HepG2 (cell line): ENCODE measurements around the gene MXRA8. TPM values are rescaled to one million over a fixed set of nuclear protein-coding genes. Genes with fewer than 3 reads are reported as not detected.
A peak's percentile ranks its signal among the peaks of the same experiment; 100 is the strongest.

Source experiments
- ATAC-seq: fragments of 200-7000 bp; cut with Tn5 transposase; 3 replicates; pipeline ENCODE4 v1.9.1; 2020; ENCODE audit warnings: mild to moderate bottlenecking, moderate library complexity
- BruUV-seq: library from RNA; stranded (reverse); fragments of 400-500 nt; replicated peaks from 2 replicates; lab custom pipeline; 2021; lab: Mats Ljungman, UMichigan
- CTCF ChIA-PET: fragments of 300-600 bp; formaldehyde crosslinking; extraction: SDS; loops from one replicate; lab custom pipeline; 2021; ENCODE audit warnings: low total read pairs, inconsistent platforms, low intra/inter-chr PET ratio; lab: Yijun Ruan, JAX
- POLR2A ChIA-PET: fragments of 350-600 bp; sonication (Branson Sonifier 250); formaldehyde crosslinking; loops from one replicate; lab custom pipeline; 2020; ENCODE audit warnings: antibody characterized with exemption, inconsistent platforms; lab: Yijun Ruan, JAX
- DNase-seq: peaks from one replicate; pipeline ENCODE4 v3.0.0-alpha.2; 2015; ENCODE audit warnings: low spot score
- FAIRE-seq: peaks from 3 replicates; lab custom pipeline; 2011; peaks lifted over from hg19 to GRCh38; lab: Jason Lieb, UNC
- H2AFZ ChIP-seq: one replicate; pipeline ENCODE4 v1.6.1; 2011; ENCODE audit warnings: low read length, inconsistent platforms
- H3K27ac ChIP-seq: fragments of 300-600 bp; 3 replicates; pipeline ENCODE4 v1.8.0; 2011; ENCODE audit warnings: mixed run types, mild to moderate bottlenecking, mixed read lengths, low read length, inconsistent platforms; ENCODE audit not compliant: insufficient read depth; ENCODE audit errors: extremely low read length
- H3K27me3 ChIP-seq, 2 experiments: fragments of 200-600 bp in 1 of 2; 2 replicates in 1 of 2; 3 replicates in 1 of 2; pipeline versions ENCODE4 v1.6.0 to v1.8.0; 2011; ENCODE audit warnings: low read length in 2 of 2, mild to moderate bottlenecking in 2 of 2, moderate library complexity in 2 of 2, inconsistent platforms in 1 of 2; ENCODE audit not compliant: insufficient read depth in 2 of 2, control insufficient read depth in 1 of 2
- H3K36me3 ChIP-seq, 2 experiments: fragments of 200-600 bp in 1 of 2; replicated peaks in 1 of 2; 2 replicates in 1 of 2; 3 replicates in 1 of 2; pipeline versions ENCODE4 v1.5.1 to v1.8.0; 2011; ENCODE audit warnings: low read length in 2 of 2, inconsistent platforms in 1 of 2; ENCODE audit not compliant: insufficient read depth in 2 of 2, control insufficient read depth in 1 of 2
- H3K4me1 ChIP-seq: 2 replicates; pipeline ENCODE4 v1.5.1; 2012; ENCODE audit warnings: low read length, inconsistent platforms; ENCODE audit not compliant: insufficient read depth
- H3K4me2 ChIP-seq: 2 replicates; pipeline ENCODE4 v1.6.0; 2011; ENCODE audit warnings: low read depth, low read length, inconsistent platforms
- H3K4me3 ChIP-seq, 3 experiments: fragments of 200-600 bp in 1 of 3; sonication (generic), shearing (Covaris generic) in 1 of 3; replicated peaks in 1 of 3; 2 replicates each; pipeline ENCODE4 v1.5.1; 2011 to 2016; ENCODE audit warnings: low read length in 3 of 3, inconsistent platforms in 2 of 3, low read depth in 2 of 3, mild to moderate bottlenecking in 2 of 3, control low read depth in 1 of 3, mixed read lengths in 1 of 3; ENCODE audit not compliant: insufficient read depth in 1 of 3
- H3K79me2 ChIP-seq: one replicate; pipeline ENCODE4 v1.6.1; 2011; ENCODE audit warnings: low read length, inconsistent platforms; ENCODE audit not compliant: insufficient read depth
- H3K9ac ChIP-seq: 2 replicates; pipeline ENCODE4 v1.6.0; 2011; ENCODE audit warnings: mild to moderate bottlenecking, low read depth, low read length, inconsistent platforms; ENCODE audit not compliant: insufficient read depth
- H3K9me3 ChIP-seq: 2 replicates; pipeline ENCODE4 v1.5.1; 2012; ENCODE audit warnings: mild to moderate bottlenecking, low read length
- H4K20me1 ChIP-seq: 2 replicates; pipeline ENCODE4 v1.6.0; 2011; ENCODE audit warnings: inconsistent platforms, mild to moderate bottlenecking, low read length, moderate library complexity; ENCODE audit not compliant: insufficient read depth
- CCAR2 ChIP-seq: fragments of 200-400 bp; formaldehyde crosslinking; optimal IDR thresholded peaks from 2 replicates; pipeline ENCODE3; 2018; ENCODE audit warnings: low read depth, mild to moderate bottlenecking, low read length, moderate library complexity
- CENPT ChIP-seq: sonication (generic); formaldehyde crosslinking; IDR thresholded peaks from 2 replicates; pipeline ENCODE4 v1.8.0; 2022; ENCODE audit warnings: low read depth, mild to moderate bottlenecking, moderate library complexity, missing genetic modification reagents
- HCFC1 ChIP-seq: fragments of 150-350 bp; IDR thresholded peaks from 2 replicates; pipeline ENCODE4 v1.6.1; 2014; ENCODE audit warnings: low read depth, low read length
- HOXA7 ChIP-seq: sonication (generic); formaldehyde crosslinking; IDR thresholded peaks from 2 replicates; pipeline ENCODE4 v1.8.1; 2022; ENCODE audit warnings: mild to moderate bottlenecking, missing genetic modification reagents, moderate library complexity
- KDM5A ChIP-seq: fragments of 200-600 bp; sonication (generic); IDR thresholded peaks from 2 replicates; pipeline ENCODE4 v1.7.0; 2018; ENCODE audit warnings: antibody characterized with exemption, mild to moderate bottlenecking, low read length, borderline replicate concordance
- KDM5B ChIP-seq: sonication (generic); formaldehyde crosslinking; IDR thresholded peaks from 2 replicates; pipeline ENCODE4 v1.4.0; 2020; ENCODE audit warnings: missing genetic modification reagents, mild to moderate bottlenecking, borderline replicate concordance
- ZKSCAN1 ChIP-seq: fragments of 150-350 bp; IDR thresholded peaks from 2 replicates; pipeline ENCODE4 v1.6.1; 2014; ENCODE audit warnings: low read length
- ZKSCAN8 ChIP-seq: IDR thresholded peaks from 2 replicates; pipeline ENCODE4 v1.6.1; 2016; ENCODE audit warnings: borderline replicate concordance, missing genetic modification reagents, missing compliant biosample characterization
- ZNF83 ChIP-seq: sonication (generic); formaldehyde crosslinking; IDR thresholded peaks from 2 replicates; pipeline ENCODE4 v1.4.0; 2020; ENCODE audit warnings: missing genetic modification reagents, mild to moderate bottlenecking, borderline replicate concordance
- ZNF879 ChIP-seq: sonication (generic); formaldehyde crosslinking; IDR thresholded peaks from 2 replicates; pipeline ENCODE4 v1.8.1; 2023; ENCODE audit warnings: missing genetic modification reagents
- ZNF891 ChIP-seq: sonication (generic); formaldehyde crosslinking; IDR thresholded peaks from 2 replicates; pipeline ENCODE4 v1.5.0; 2020; ENCODE audit warnings: mild to moderate bottlenecking, missing genetic modification reagents
- ZZZ3 ChIP-seq: sonication (generic); formaldehyde crosslinking; IDR thresholded peaks from 2 replicates; pipeline ENCODE4 v1.4.0; 2020; ENCODE audit warnings: missing genetic modification reagents, mild to moderate bottlenecking, borderline replicate concordance
- WGBS: methylation state at CpG from one replicate; pipeline ENCODE4 v1.1.6; 2017; ENCODE audit warnings: low lambda C conversion rate; 5-methylcytosine and 5-hydroxymethylcytosine counted together
- in situ Hi-C: cut with HindIII; loops from 2 replicates; pipeline ENCODE4 v1.10.0; 2017; ENCODE audit warnings: low pct_unique_long_range_greater_than_20kb; ENCODE audit not compliant: extremely low pct_ligation_motif_present
- intact Hi-C: fragments of 100-400 bp; cut with micrococcal nuclease; formaldehyde crosslinking; loops from one replicate; pipeline ENCODE4 v1.10.0; 2022; ENCODE audit not compliant: unreplicated experiment
- polyA plus RNA-seq, 8 experiments: library from polyadenylated mRNA; depleted of rRNA in 3 of 8; stranded (reverse) in 7 of 8; unstranded in 1 of 8; fragments of >200 nt; fragmentation: Illumina TruSeq in 4 of 8; extraction: Trizol in 4 of 8; gene quantifications; 2 replicates each; pipeline versions ENCODE4 v1.2.1 to v1.2.3, GENCODE V29; 2011 to 2016; ENCODE audit warnings: low read depth in 4 of 8, missing spikeins in 1 of 8, mixed read lengths in 1 of 8; ENCODE audit not compliant: insufficient read depth in 1 of 8
- total RNA-seq, 5 experiments: library from RNA; depleted of rRNA; stranded (reverse); fragments of >200 nt; fragmentation: Illumina TruSeq; extraction: Trizol; gene quantifications; 2 replicates each; pipeline ENCODE4 v1.2.3, GENCODE V29; 2016; ENCODE audit warnings: low read depth in 1 of 5
- TF ChIP-seq, protein P1 (sequence below): sonication (generic); formaldehyde crosslinking; IDR thresholded peaks from 2 replicates; pipeline ENCODE4 v1.9.0; 2021; ENCODE audit warnings: missing genetic modification reagents, borderline replicate concordance
- TF ChIP-seq, protein P2 (sequence below): sonication (generic); formaldehyde crosslinking; IDR thresholded peaks from 2 replicates; pipeline ENCODE4 v1.4.0; 2020; ENCODE audit warnings: missing genetic modification reagents, borderline replicate concordance

MXRA8 gene
- total and polyA plus RNA-seq, 2 of the 13 experiments (the other 11 are each of a cell fraction or from before 2014, with no cell fraction given): 19.8 to 44.8 TPM

DNA sequence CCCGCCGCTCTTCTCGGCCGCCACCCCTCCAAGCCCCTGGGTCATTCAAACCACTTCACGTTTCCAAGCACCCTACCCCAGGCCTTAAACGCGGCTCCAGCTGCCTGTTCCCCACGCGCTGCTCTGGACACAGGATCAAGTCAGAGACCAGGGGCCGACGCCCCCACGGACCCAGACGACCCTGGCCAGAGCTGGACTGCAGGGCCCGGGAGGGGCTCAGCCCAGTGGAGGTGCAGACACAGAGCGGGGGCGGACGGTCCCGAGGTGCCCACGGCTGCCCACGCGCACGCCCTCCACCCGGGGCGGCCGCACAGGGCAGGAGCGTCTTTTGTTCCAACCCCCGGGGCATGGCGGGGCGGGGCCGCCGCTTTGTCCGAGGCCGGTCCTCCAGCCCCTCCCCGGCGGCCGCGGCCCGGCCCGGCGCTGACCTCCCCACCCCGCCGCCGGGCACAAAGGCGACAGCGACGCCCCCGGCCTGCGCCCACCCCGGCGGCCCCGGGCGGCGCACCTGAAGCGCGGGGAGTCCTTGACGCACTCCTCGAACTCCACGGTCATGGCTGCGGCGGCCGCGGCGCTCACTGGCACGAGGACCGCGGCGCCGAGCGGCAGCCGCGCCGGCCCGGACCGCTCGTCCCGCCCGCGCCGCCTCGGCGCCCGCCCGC, 51.0 kb downstream of the MXRA8 start (continued):
- TF ChIP-seq ZNF891 (CRISPR knock-in tag) (peak; percentile 52; the same call in 1 of the 2 replicates), CENPT (CRISPR knock-in tag) (peak; percentile 23; the same call in 1 of the 2 replicates), KDM5A (0 out of 2 replicates have a peak, but pooled peaks have one; percentile 7), HCFC1 (no peak)
- TF ChIP-seq, all 625 proteins: peak for 22

DNA sequence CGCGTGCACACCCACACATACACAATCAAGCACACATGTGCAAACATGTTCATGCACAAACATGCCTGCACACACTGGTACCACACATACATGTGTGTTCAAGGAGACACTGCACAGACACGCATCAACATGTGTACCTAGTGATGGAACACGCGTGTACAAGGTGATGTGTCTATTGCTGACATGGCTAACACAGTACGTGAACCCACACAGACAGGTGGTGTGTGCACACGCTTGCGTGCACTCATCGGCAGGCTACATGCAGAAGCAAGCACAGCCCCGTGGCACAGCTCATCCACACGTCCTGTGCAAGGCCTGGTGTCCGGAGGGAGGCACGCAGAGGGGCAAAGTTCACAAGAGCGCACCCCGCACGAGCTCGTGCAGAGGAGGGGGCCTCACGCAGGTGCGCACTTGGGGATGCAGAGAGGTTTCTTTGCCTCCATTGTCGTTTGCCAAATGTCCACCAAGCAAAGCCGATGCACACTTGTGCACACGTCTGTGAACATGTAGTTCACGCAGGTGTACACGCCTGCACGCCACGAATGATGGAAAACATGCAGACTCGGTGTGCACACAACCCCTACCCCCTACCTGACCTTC, 51.6 kb downstream of the MXRA8 start:
- Histone ChIP-seq H3K27ac (peak overlapping the region; percentile 79), H3K36me3 (peaks cover 4 to 15% of the 10 kb centered on the region in 2 experiments; a peak in 1 of 5 replicates), H3K79me2 (peaks cover 15% of the 10 kb centered on the region), H3K4me3 (peak overlapping the region; percentile 77 to 93 (median 91)), H4K20me1 (no peaks in the 10 kb centered on the region; the same call in 1 of the 2 replicates), H3K27me3 (no peaks in the 10 kb centered on the region), H3K4me1 (peaks cover 37% of the 10 kb centered on the region), H3K9ac (peak overlapping the region; percentile 88), H3K4me2 (peak overlapping the region; percentile 98), H2AFZ (no peak overlapping the region), H3K9me3 (no peaks in the 10 kb centered on the region)
- peak; percentile 75 for FAIRE-seq
- in situ Hi-C loops (no loop called here), intact Hi-C loops (no loop called here)
- CTCF ChIA-PET: no interaction called here
- peak; percentile 2 for ATAC-seq
- 20% methylated on average over 2 of the region's 27 CpGs for WGBS
- TSS peak; percentile 52 for BruUV-seq
- DNase-seq: peak; percentile 60
- POLR2A ChIA-PET: interaction anchor here (0.7 to 1.0 kb wide), 5 partner anchors 33 to 178 kb away, joined by 3 to 4 read pairs (median 3); partner anchors contain the start of genes ANKRD65 and UBE2J2
- no peak for TF ChIP-seq ZNF83 (CRISPR knock-in tag)
- peak; percentile 48; the same call in 1 of the 2 replicates for TF ChIP-seq KDM5B (CRISPR knock-in tag)
- TF ChIP-seq HOXA7 (CRISPR knock-in tag): 0 out of 2 replicates have a peak, but pooled peaks have one; percentile 35
- TF ChIP-seq ZKSCAN1: no peak
- no peak for TF ChIP-seq ZNF879 (CRISPR knock-in tag)
- no peak for TF ChIP-seq ZZZ3 (CRISPR knock-in tag)
- no peak for TF ChIP-seq ZKSCAN8 (CRISPR knock-in tag)
- TF ChIP-seq, protein P1, sequence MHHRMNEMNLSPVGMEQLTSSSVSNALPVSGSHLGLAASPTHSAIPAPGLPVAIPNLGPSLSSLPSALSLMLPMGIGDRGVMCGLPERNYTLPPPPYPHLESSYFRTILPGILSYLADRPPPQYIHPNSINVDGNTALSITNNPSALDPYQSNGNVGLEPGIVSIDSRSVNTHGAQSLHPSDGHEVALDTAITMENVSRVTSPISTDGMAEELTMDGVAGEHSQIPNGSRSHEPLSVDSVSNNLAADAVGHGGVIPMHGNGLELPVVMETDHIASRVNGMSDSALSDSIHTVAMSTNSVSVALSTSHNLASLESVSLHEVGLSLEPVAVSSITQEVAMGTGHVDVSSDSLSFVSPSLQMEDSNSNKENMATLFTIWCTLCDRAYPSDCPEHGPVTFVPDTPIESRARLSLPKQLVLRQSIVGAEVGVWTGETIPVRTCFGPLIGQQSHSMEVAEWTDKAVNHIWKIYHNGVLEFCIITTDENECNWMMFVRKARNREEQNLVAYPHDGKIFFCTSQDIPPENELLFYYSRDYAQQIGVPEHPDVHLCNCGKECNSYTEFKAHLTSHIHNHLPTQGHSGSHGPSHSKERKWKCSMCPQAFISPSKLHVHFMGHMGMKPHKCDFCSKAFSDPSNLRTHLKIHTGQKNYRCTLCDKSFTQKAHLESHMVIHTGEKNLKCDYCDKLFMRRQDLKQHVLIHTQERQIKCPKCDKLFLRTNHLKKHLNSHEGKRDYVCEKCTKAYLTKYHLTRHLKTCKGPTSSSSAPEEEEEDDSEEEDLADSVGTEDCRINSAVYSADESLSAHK (CRISPR knock-in tag): no peak
- TF ChIP-seq CCAR2: no peak
- TF ChIP-seq, protein P2, sequence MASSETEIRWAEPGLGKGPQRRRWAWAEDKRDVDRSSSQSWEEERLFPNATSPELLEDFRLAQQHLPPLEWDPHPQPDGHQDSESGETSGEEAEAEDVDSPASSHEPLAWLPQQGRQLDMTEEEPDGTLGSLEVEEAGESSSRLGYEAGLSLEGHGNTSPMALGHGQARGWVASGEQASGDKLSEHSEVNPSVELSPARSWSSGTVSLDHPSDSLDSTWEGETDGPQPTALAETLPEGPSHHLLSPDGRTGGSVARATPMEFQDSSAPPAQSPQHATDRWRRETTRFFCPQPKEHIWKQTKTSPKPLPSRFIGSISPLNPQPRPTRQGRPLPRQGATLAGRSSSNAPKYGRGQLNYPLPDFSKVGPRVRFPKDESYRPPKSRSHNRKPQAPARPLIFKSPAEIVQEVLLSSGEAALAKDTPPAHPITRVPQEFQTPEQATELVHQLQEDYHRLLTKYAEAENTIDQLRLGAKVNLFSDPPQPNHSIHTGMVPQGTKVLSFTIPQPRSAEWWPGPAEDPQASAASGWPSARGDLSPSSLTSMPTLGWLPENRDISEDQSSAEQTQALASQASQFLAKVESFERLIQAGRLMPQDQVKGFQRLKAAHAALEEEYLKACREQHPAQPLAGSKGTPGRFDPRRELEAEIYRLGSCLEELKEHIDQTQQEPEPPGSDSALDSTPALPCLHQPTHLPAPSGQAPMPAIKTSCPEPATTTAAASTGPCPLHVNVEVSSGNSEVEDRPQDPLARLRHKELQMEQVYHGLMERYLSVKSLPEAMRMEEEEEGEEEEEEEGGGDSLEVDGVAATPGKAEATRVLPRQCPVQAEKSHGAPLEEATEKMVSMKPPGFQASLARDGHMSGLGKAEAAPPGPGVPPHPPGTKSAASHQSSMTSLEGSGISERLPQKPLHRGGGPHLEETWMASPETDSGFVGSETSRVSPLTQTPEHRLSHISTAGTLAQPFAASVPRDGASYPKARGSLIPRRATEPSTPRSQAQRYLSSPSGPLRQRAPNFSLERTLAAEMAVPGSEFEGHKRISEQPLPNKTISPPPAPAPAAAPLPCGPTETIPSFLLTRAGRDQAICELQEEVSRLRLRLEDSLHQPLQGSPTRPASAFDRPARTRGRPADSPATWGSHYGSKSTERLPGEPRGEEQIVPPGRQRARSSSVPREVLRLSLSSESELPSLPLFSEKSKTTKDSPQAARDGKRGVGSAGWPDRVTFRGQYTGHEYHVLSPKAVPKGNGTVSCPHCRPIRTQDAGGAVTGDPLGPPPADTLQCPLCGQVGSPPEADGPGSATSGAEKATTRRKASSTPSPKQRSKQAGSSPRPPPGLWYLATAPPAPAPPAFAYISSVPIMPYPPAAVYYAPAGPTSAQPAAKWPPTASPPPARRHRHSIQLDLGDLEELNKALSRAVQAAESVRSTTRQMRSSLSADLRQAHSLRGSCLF (CRISPR knock-in tag): no peak
